ENCODE measurements around the gene P2RX5.

The P2RX5 gene

DNA sequence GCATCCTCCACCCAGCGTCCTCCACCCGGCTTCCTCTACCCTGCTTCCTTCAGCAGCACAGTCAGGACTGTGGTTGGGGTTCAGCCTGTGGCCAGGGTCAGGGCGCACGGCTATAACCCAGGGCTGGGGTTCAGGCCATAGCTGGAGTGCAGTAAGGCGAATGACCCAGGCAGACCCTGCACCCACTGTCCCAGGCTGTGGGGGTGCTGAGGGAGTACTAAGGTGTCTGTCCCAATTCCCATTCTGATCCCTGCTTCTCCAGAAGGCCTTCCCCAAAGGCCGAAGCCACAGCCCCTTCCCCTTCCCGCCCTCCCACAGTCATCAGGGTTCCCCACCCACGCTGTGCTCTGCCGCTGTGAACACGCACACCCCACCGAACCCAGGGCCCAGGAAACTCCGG, 14.9 kb downstream of the P2RX5 start:
- no peak for DNase-seq (ENCODE audit: low read depth)

DNA sequence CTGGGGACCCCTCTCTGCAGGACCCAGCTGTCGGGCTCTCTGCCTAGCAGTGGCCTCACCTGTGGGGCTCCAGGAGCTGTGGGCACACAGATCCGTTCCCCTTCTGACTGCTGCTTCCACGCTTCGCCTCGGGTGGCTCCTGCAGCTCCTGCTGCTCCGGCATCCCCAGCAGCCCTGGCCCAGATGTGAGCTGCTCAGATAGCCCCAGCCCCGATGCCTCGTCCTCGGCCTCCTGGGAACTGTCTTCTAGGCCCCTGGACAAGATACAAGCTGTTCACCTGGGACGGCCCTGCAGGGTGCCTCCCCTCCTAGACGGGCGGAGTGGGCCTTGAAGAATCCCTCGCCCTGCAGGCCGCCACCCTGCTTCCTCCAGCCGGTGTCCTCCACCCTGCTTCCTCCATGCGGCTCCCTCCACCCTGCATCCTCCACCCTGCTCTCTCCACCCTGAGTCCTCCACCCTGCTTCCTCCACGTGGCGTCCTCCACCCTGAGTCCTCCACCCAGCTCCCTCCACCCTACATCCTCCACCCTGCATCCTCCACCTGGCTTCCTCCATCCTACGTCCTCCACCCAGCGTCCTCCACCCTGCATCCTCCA, 16.3 kb downstream of the P2RX5 start:
- no peak for DNase-seq (ENCODE audit: low read depth)

DNA sequence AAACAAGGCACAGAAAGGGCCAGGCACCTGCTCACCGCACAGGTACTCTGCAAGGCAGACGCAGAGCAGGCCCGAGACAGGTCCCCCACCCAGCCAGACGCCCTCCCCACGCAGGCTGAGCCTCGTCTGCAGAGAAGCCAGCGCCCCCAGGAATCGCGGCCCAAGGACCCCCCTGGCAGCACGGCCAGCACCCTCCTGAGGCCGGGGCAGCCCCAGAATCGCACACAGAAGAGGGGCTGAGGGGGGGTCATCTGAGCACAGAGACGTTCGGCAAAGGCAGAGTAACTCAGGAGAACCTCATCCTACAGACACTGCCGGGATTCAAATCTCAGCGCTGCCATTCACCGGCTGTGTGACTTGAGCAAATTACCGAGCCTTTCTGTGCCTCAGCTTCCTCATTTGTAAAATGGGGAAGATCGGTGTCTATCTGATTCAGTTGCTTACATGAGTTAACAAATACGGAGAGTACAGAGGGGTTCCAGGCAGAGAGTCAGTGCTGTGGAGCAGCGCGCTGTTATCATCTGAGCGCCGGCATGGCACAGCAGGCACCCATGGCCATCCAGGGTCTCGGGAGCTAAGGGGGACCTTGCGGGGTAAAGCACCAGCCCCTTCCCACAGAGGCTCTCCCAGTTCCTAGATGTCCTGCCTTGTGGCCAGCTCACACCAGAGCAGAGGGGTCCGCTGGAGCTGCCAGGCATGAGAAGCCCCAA, 17.0 kb downstream of the P2RX5 start:
- DNase-seq (ENCODE audit: low read depth) = no peak

DNA sequence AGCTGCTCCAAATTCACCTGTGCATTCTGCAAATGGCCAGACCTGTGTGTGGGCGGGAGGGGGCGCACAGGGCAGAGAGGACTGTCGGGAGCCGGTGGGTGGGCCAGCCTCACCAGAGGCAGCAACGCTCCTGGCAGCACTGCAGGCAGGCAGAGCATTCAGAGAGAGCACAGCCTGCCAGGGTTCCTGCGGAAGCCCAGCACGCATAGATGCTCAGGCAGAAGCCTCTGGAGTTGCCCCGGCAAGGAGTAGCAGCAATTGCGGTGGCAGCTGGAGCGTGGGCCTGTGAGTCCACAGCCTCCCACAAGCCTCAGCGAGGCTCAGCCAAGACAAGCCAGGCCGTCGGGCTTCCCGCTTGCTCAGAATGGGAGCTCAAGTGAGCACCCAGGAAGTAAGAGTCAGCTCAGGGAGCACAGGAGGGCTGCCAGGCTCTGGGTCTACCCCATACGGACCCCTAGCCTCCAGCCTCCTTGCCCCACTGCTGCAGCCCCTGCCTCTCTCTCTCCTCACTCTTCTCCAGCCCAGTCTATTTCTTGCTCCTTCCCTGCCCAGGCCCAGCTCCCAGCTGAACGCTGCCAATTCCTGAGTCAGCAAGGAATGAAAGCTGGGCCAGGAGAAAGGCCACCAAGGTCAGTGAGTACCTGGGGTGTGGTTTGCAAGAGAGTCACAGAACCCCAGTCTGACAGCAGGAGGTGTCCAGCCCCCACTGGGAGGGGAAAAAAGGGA, 17.7 kb downstream of the P2RX5 start:
- DNase-seq (ENCODE audit: low read depth) = no peak

DNA sequence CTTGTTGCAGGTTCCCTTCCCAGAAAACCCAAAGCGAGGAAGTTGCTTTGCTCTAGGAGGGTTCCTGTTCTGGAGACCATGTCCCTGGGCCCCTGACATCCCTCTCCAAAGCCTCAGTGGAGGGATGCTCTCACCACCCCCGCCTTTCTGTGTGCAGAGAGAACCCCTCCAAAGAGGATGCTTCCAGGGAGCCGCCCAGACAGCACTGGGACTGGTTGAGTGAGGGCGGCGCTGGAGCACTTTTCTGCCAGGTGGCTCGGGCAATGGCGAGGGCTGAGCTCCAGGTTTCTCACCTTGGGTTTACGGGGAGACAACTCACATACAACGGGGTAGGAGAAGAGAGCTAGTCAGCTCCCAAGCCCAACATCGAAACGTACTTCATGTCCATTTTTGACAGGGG, 20.1 kb downstream of the P2RX5 start:
- DNase-seq (ENCODE audit: low read depth) = no peak

DNA sequence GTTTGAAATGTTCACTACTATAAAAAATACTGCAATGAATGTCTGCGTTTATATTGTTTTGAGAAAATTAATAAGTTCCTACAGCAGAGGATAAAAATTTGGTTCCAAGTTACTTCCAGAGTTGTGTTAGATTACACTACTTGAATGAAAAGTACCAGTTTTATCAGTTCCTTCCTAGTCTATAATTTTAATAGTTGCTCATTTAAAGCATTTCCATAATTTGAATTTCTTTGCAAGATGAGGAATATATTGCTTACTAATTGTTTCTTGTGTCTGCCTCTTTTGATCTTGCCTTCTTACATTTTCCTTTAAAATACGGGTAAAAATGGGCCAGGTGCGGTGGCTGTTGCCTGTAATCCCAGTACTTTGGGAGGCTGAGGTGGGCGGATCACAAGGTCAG, 23.4 kb downstream of the P2RX5 start:
- no peak for DNase-seq (ENCODE audit: low read depth)

DNA sequence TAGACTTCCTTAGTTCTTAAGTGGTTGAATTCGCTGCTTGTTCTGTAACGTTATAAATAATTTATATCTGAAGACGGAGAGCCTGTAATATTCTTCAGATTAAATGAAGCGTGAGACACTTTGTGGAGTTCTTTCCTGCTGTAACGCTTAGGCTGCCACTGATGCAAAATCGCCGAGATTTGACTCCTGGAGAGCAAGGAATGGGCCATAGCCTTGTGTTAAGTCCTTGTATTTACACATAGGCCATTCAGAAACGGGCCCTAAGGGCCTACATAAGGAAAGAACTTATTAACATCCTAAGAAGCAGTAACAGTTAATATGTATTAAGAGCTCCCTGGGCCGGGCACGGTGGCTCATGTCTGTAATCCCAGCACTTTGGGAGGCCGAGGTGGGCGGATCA, 26.4 kb downstream of the P2RX5 start:
- no peak for DNase-seq (ENCODE audit: low read depth)

DNA sequence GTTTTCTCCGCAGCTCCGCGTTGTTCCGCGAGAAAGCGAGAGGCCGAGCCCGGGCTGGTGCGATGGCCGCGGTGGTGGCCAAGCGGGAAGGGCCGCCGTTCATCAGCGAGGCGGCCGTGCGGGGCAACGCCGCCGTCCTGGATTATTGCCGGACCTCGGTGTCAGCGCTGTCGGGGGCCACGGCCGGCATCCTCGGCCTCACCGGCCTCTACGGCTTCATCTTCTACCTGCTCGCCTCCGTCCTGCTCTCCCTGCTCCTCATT, 26.9 kb downstream of the P2RX5 start:
- no peak for DNase-seq (ENCODE audit: low read depth)

DNA sequence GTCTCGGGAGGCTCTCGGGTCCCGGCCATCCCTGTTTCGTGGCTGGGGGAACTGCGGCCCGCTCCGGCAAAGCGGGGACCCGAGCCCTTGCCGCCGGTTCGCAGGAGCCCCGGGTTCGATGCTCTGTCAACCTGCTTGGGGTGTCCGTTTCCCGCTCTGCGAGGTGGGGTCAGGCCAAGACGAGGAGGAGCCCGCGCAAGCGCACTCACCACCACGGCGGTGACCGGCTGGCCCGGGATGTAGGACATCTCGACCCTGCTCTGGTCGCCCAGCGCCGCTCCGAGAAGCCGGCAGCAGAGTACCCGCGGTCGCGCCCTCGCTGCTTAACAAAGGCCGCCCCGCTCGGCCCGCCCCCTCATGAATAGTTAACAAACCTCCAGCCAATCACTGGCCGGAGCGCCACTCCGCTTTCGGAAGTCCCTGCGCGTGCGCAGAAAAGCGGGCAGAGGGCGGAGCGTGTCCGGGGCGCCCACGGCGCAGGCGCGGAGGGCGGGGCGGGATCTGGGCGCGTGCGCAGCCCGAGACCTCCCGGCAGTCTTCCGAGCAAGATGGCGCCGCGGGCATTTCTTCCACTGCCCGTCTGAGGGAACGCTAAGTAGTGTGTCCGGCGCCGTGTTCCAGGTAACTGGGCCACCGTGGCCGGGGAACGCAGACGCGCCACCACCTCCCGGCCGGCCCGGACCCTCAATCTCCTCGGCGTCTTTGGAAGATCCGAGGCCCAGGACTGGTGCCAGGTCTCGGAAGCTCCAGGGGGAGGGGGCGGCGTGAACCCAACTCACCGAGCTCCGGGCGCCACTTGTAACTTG, 27.5 kb downstream of the P2RX5 start, which contains the start of the genes EMC6 and TAX1BP3:
TSS of gene EMC6 (plus strand) at position 534 of the 806 bp plus-strand sequence. CDS start 335 bp downstream, outside the sequence.
TSS of gene TAX1BP3 (minus strand) at position 300 of the 806 bp plus-strand sequence. CDS start at position 248, 52 bp downstream.
- DNase-seq (ENCODE audit: low read depth) = peak; percentile 96

DNA sequence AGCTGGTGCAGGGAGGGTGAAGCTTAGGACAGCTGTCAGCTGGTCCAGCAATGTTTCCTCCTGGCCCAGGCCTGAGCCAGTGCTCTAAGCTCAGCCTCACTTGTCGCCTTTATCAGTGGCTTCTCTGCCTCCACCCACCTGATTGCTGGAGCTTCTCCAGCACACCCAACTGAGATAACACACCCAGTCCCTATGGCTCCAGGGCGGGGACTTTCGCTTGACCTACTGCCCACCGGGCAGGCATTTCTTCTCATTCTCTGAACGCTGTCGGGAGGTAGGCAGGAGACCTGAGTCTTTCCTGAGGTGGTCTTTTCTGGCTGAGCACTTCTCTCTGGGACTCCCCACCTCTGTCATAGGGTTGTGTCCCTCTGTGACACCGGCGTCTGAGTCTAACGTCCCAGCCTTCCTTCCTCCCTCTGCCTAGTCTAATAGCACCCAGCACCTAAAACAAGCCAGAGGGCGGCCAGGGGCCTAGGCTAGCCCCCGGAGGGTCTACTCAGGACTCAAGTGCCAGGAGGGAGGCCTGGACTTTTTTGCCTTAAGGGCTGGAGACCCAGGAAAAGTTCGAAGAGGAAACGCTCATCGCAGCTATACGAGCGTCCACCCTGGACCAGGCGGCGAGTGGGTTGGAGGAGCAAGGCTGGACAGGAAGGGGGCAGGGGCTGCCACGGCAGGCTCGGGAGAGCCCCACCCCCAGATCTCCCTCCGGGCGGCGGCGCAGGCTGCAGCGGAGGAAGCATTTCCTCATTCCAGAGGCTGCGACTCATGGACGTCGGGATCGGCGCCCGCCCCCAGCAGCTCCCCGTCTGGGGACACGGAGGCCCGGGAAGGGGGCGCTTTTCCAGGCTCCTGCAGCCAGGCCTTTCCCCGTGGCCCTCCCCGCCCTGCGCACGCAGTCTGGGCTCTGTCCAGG, 28.3 kb downstream of the P2RX5 start:
- DNase-seq (ENCODE audit: low read depth) = peak; percentile 93

DNA sequence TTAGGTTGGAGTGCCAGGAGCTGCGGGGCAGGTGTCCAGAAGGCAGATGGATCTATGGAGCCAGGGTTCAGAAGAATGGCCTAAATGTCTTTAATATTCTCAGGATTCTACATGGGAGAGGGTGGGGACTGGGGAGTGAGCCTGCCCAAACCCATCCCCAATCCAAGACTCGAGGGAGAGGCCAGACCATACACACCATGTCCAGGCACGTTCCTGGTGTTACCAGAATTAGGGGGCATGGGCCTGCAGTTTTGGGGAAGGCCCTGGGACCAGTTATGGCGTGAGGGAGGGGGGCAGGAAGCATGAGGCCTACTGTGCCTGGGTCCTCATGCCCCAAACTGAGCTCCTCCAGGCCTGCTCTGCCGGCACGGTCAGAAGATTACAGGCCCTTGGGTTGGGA, 29.4 kb downstream of the P2RX5 start:
- DNase-seq (ENCODE audit: low read depth) = no peak

DNA sequence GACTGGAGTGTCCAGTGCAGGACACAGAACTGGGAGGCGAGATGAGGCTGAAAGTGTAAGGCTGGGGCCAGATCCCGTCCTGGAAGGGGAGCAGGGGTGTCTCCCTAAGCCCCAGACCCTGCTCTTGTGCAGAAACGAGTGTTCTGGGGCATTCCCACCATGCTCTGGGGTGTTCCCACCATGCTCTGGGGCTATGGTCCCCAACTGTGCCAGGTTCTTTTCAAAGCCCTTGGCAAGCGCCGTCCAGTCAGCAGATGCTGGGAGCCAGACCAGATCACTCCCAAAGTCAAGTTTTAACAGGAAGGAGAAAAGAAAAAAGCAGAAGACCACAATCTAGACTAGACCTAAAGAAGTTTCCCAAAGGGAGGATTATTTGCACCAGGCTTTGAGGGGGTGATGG, 30.1 kb downstream of the P2RX5 start:
- no peak for DNase-seq (ENCODE audit: low read depth)

DNA sequence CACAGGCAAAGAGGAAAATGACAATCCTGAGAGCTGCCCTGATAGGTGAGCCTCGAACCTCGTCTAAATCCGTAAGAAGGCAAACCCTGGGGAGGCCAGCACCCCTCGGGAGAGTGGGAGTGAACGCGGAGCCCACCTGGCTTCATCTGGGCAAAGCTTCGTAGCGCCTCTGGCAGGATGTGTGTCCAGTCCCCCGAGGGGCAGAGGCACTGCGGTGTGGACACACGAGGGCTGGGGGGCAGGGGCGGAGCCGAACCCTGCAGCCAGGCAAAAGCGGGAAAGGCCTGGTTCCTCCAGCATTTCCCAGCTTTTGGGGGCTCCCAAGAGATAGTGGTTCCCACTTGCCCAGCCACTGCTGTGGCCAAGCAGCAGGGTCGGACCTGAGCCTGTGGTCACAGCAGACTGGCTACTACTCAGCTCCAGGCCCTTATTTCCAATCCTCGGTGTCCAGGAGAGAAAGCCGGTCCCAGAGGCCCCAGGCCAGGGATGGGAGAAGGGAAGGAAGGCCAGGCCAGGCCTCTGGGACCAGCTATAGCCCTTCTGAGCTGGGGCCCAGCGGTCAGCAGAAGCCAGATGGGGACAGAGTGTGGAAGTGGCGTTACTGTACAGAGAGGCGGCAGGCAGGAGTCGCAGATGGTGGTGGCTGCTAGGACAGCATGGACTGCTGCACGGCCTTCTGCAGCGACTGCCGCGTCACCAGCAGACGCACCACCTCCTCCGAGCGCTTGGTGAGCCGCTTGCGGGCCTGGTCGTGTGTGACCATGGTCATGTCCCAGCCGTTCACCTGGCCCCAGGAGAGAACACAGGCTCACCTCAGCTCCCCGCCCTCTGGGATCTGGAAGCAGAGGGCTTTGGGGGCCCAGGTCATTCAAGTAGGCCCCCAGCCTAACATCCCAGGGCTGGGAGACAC, 32.6 kb downstream of the P2RX5 start:
- DNase-seq (ENCODE audit: low read depth) = no peak

DNA sequence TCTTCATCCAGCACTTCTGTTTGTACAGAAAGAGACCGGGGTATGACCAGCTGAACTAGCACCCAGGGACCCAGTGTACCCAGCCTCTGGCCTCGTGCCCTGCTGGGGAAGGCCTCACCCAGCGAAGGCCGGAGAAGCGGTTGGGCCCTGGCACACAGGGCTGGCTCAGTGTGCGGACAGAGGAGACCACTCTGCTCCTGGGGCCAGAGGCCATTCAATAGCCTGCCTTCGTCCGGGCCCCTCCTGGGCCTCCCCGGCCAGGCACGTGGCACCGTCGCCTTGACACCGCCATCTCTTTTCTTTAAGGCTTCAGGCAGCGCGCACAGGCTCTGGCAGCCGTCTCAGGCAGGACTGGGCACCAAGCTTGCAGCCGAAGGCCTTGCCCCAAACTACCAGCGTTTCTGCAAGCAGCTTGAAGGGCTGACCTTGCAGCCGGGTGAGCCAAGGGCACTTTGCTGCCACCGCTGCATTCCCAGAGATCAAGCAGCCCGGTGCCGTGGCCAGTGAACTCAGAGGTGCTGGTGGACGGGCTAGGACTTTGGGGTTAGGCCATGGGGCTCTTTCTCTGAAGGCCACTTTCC, 35.6 kb downstream of the P2RX5 start:
- no peak for DNase-seq (ENCODE audit: low read depth)

DNA sequence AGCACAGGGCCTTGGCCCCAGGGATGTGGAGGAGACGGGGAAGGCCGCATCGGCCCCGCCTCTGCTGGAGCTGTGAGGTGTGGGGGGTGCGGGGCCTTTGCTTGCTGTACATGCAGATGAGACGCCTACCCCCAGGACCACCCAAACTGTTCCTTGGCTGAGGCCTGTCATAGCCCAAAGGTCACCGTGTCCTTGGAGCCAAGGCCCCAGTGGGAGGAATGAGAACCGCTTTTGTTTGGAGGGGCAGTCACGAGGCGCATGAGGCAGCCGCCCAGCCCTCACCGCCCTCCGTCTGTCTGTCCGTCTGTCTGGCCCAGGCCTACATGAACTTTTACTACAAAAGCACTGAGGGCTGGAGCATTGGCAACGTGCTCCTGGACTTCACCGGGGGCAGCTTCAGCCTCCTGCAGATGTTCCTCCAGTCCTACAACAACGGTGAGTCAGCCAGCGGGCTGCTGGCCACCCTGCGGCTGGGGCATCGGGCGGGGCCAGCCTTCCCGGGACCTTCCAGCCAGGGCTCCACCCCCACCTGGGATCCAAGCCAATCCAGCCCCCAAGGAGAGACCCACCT, 36.3 kb downstream of the P2RX5 start:
- peak; percentile 83 for DNase-seq (ENCODE audit: low read depth)

DNA sequence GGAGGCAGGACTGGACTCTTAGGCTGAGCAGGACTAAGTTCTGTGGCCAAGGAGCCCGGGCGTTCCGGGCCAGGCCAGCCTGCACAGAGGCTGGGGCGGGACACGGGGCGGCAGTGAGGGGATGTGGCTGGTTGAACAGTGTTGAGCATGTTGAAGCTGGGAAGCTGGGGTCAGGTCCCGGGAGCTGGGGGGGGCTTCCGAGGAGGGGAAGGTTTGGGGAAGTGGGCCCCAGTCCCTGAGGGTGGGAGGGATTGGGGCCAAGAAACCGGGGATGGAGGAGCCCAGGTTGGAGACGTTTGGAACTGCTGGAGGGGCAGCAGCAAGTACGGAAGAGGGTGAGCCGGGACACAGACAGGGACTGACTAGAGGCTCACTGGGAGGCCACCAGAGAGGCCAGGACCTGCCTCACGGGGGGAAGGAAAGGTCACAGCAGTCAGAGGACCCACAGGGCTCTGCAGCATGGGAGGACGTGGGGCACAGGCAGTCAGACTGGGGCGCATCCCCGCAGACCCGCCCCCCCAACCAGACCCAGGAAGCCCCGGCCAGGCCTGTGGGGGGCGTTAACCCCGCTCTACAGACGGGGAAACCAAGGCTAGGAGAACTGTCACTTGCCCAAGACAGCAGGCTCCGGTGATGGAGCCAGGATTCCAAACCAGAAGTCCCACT, 37.0 kb downstream of the P2RX5 start:
- DNase-seq (ENCODE audit: low read depth) = no peak

DNA sequence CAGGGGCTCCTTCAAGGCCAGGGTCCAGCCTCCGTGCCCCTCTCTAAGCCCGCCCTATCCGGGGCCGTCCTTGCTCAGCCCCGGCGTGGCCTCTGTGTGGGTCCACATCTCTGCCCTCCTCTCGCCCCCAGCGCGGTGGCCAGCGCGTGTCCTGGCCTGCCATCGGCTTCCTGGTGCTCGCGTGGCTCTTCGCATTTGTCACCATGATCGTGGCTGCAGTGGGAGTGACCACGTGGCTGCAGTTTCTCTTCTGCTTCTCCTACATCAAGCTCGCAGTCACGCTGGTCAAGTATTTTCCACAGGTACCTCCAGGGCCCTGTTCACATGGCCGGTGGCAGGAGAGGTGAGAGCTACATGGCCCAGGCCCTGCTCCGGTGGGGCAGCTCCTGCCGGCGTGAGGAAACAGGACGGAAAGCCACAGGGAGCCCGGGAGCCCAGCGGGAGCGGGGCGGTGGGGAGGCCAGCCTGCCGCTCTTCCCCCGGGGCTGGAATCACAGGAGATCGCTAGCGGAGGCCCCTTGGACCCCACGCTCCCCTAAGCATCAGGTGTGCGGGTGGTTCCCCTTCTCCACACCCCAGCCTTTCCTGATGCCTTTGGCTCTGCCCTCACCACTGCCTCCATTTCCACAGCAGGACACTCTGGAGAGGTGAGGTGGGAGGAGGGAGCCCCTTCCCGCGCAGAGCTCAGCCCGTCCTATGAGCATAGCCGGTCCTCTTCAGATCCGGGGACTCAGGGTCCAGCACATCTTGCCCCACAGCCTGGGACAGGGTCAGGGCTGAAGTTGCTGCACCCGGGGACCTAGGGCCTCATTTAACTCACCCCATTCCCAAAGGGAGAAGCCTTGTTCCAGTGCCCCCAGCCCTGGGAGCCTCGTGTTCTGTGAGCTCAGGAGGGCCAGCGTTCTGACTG, 37.8 kb downstream of the P2RX5 start:
- no peak for DNase-seq (ENCODE audit: low read depth)

DNA sequence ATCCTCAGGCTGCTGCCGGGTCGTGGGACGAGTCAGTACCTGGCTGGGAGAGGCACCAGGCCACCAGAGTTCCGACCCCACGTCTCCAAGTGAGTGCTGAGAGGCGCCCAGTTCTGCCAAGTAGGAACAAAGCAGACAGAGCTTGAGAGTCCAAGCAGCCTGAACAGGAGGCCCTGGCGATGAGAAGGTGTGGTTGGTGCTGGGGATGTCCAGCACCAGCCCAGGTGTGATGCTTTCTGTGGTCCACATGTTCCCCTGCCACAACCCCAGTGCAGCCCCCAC, 38.4 kb downstream of the P2RX5 start:
- DNase-seq (ENCODE audit: low read depth) = no peak
